HG02610 (cell line): ENCODE results near the gene NOX5.

Experiments used
- ATAC-seq: cut with Tn5 transposase; IDR thresholded peaks from one replicate; pipeline ENCODE4 v1.9.1; 2021; ENCODE audit warnings: mild to moderate bottlenecking, moderate library complexity; ENCODE audit not compliant: unreplicated experiment

The NOX5 gene

GRCh38 chr15:69080295-69081248, 66.1 kb downstream of the NOX5 start:
- no peak for ATAC-seq

GRCh38 chr15:69081310-69082004, 67.0 kb downstream of the NOX5 start:
- ATAC-seq, result no peak

GRCh38 chr15:69082021-69082502, 67.6 kb downstream of the NOX5 start:
- no peak for ATAC-seq

DNA sequence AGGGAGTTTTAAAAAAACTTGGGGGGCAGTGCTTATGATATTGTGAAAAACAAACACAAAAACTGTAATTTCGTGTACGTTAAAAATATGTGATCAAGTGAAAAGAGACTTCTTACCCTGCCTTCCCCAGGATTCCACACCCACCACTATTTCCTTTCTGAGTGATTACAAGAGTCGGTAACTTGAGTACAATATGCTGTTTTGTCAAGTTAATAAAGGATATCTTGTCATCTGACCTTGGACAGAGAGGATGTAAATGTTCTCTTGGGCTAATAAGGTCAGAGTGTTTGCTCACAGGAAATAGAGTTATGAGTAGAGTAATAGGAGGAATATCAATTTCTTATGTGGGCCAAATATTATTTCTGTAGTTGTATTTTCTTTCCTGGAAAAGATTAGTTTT, 68.1 kb downstream of the NOX5 start:
- ATAC-seq, result no peak

GRCh38 chr15:69084404-69085030, 70.0 kb downstream of the NOX5 start:
- ATAC-seq, result no peak

- ATAC-seq, result no peak
These were observed 71.0 kb downstream of the NOX5 start for GRCh38 chr15:69085325-69086081.

- no peak for ATAC-seq
These were observed 72.1 kb downstream of the NOX5 start for GRCh38 chr15:69086427-69087204.

DNA sequence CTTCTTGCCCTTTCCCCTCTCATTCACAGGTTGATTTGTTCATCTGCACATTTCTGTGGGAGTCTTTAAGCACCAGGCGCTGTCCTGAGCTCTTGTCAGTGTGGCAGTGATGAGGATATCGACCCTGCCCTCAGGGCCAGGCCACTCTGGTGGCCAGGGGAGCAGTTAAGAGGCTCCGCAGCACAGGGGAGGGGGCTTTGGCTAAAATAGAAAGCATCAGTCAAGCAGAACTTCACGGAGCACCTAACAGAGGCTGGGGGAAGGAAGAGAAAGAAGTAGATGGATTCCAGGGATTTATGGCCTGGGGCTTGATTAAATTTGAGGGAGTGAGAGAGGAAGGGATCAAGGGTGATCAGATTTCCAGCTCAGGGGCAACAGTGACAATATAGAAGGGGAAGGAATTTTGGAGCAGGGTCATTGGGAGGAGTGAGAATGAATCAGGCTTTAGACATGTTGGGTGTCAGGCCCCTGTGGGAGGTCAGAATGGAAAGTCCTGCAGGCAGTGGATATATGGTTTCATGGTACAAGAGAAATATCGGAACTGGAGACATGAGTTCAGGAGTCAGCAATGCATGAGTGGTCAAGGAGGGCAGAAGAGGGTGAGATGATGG, 73.0 kb downstream of the NOX5 start:
- ATAC-seq, result no peak

GRCh38 chr15:69088300-69088965, 73.9 kb downstream of the NOX5 start:
- no peak for ATAC-seq

GRCh38 chr15:69089258-69089657, 74.8 kb downstream of the NOX5 start:
- no peak for ATAC-seq

GRCh38 chr15:69090197-69090948, 75.9 kb downstream of the NOX5 start:
- ATAC-seq, result no peak

GRCh38 chr15:69091654-69092053, 77.2 kb downstream of the NOX5 start:
- ATAC-seq, result no peak

DNA sequence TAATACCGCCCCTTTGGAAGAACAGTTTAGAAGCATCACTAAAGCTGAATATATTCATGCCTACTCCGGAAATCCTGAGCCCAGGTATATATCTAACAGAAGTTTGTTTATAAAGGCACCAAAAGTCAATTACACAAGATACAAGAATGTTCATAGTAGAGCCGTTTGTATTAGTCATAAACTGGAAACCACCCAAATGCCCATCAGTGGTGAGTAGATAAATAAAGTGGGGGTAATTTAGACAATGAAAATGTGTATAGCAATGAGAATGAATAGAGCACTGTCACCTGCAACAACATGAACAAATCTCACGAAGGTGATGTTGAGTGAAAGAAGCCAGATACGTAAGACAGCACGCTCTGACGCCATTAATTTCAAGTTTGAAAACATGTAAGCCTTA, 77.7 kb downstream of the NOX5 start:
- ATAC-seq, result no peak

DNA sequence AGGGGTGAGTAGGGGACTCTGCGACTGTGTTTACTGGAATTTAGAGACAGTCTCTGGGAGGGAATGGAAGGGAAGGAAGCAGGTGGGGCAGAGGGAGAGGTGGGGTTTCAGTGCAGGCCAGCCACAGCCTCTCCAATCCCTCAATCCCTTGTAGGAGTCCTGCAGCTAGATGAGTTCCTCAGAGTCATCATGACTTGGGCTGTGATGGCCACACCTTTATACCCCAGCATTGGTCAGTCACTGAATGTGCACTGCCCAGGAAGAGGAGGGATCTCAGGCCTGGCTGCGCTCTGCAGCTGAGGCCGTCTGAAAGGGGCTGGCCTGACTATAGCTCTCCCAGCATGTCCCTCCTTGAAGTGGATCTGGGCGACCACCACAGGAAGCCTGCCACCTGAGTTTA, 78.6 kb downstream of the NOX5 start:
- ATAC-seq, result no peak

DNA sequence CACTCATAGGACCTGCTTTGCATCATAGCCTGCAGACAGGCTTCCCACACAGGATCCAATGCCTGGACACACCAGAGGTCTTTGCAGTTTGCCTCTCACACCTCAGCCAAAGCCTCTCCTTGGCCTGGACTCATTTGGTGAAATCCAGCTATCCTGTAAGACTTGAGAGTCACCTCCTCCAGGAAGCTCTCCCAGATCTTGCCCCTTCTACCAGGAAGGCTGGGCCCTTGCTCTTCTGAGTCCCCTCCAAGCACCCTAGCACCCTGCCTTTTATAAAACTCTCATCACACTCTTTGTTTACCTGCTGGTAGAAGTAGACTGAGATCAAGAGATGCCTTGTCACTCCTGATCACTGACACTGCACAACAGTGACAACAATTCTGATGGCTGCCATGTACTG, 79.1 kb downstream of the NOX5 start:
- no peak for ATAC-seq

GRCh38 chr15:69094124-69094921, 79.8 kb downstream of the NOX5 start:
- no peak for ATAC-seq

DNA sequence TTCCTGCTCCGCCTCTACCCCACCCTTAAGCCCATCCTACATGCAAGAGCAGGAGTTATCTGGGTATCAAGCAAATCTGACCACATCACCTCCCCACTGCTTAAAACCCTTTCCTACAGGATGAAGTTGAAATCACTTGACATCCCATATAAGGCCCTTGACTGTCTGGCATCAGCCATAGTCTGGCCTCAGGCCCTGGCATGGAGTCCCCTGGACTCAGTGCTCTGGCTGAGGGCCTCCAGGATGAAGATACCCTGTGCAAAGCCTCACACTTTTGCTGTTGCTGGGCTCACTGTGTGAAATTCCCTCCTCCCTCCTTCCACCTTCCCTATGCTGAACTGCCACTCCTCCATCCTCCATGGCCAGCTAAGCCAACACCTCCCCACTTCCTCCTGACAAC, 80.8 kb downstream of the NOX5 start:
- ATAC-seq, result no peak

- ATAC-seq, result no peak
These were observed 81.7 kb downstream of the NOX5 start for GRCh38 chr15:69096196-69096595.
